Ishikawa (cell line): ENCODE data around the gene SLC9C2.

Experiments
- CEBPB ChIP-seq: IDR thresholded peaks from 2 replicates; pipeline ENCODE4 v1.6.1; 2012
- EP300 ChIP-seq: IDR thresholded peaks from 2 replicates; pipeline ENCODE4 v1.6.1; 2012; ENCODE audit warnings: borderline replicate concordance
- RAD21 ChIP-seq: IDR thresholded peaks from 2 replicates; pipeline ENCODE4 v1.6.1; 2012; ENCODE audit warnings: low read depth
- REST ChIP-seq: IDR thresholded peaks from 2 replicates; pipeline ENCODE4 v1.6.1; 2012; ENCODE audit warnings: low read depth, mild to moderate bottlenecking
- TAF1 ChIP-seq: IDR thresholded peaks from 2 replicates; pipeline ENCODE4 v1.6.1; 2012; ENCODE audit warnings: low read depth, mild to moderate bottlenecking
- TEAD4 ChIP-seq: IDR thresholded peaks from 2 replicates; pipeline ENCODE4 v1.6.1; 2012
- YY1 ChIP-seq: IDR thresholded peaks from 2 replicates; pipeline ENCODE4 v1.6.1; 2012; ENCODE audit warnings: low read depth

DNA sequence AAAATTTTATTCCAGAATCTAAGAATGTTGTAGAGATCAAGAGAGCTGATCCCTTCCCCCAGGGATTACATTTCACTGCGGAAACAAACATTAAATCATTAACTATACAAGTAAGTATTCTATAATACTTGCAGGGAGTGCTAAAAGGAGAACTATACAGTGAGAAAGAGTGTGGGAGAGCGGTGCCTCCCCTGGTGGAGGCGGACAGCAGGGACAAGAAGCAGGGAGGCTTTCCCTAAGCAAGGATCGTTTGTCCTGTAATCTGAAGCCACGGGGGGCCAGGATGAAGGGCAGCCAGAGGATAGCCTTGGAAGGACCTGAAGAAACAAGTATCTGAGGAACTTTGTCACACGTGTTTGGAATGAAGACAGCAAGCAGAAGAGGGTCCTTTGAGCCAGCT is 40.1 kb downstream of the SLC9C2 start:
- TF ChIP-seq EP300 (no peak), RAD21 (0 out of 2 replicates have a peak, but pooled peaks have one; percentile 10), TAF1 (no peak), CEBPB (no peak), YY1 (no peak), TEAD4 (no peak), REST (no peak)
